Activated CD8-positive, alpha-beta T cell treated with anti-CD3 and anti-CD28 coated beads for 36 hours (primary cell): Measurements from ENCODE around the gene UBXN10. TPM values are rescaled to one million over a fixed set of nuclear protein-coding genes. Genes with fewer than 3 reads are reported as not detected.
"Not testable (repeated sequence)": the region's sequence is repeated elsewhere in the genome, so short reads cannot be mapped to it uniquely, and the experiment has no call there.

Source experiments
- ATAC-seq: fragments of 200-7000 bp; cut with Tn5 transposase; one replicate; pipeline ENCODE4 v1.10.0; 2021; ENCODE audit warnings: mild to moderate bottlenecking, moderate library complexity
- CTCF ChIA-PET: fragments of 350-600 bp; sonication (Branson Sonifier 250); formaldehyde crosslinking; loops from one replicate; lab custom pipeline; 2021; ENCODE audit warnings: antibody characterized with exemption; lab: Charles Lee
- POLR2A ChIA-PET: fragments of 350-600 bp; sonication (Branson Sonifier 250); formaldehyde crosslinking; loops from one replicate; lab custom pipeline; 2021; ENCODE audit warnings: antibody characterized with exemption; lab: Charles Lee
- DNase-seq: peaks from one replicate; pipeline ENCODE4 v3.0.0-alpha.2; 2020
- H3K27ac Mint-ChIP-seq: one replicate; pipeline ENCODE4 v1.8.0; 2021; ENCODE audit warnings: mild to moderate bottlenecking, mixed read lengths
- H3K27me3 Mint-ChIP-seq: one replicate; pipeline ENCODE4 v1.8.0; 2021; ENCODE audit warnings: mixed read lengths
- H3K36me3 Mint-ChIP-seq: one replicate; pipeline ENCODE4 v1.8.0; 2021; ENCODE audit warnings: low read depth, mixed read lengths
- H3K4me1 Mint-ChIP-seq: one replicate; pipeline ENCODE4 v1.8.0; 2021; ENCODE audit warnings: low read depth, mixed read lengths
- H3K4me3 Mint-ChIP-seq: one replicate; pipeline ENCODE4 v1.8.0; 2021; ENCODE audit warnings: mild to moderate bottlenecking, moderate library complexity, mixed read lengths
- H3K9me3 Mint-ChIP-seq: one replicate; pipeline ENCODE4 v1.8.0; 2021; ENCODE audit warnings: mixed read lengths
- CTCF ChIP-seq: fragments of 200-600 bp; IDR thresholded peaks from one replicate; pipeline ENCODE4 v1.8.0; 2022; ENCODE audit warnings: antibody characterized with exemption, mild to moderate bottlenecking
- intact Hi-C: fragments of 100-400 bp; cut with micrococcal nuclease; formaldehyde crosslinking; loops from one replicate; pipeline ENCODE4 v1.10.0; 2022
- total RNA-seq, 2 experiments: library from RNA; stranded (reverse); gene quantifications; one replicate each; pipeline ENCODE4 v1.2.3, GENCODE V29; 2021

Gene UBXN10
- total RNA-seq, 2 experiments from 2014 or later = 0.34 to 0.45 TPM

GRCh38 chr1:20212085-20212684 is 26.3 kb downstream of the UBXN10 start:
- DNase-seq (no peak), ATAC-seq (no peak)
- Mint-ChIP-seq H3K4me1 (peaks cover 19% of the 10 kb centered on the region), H3K27me3 (peaks cover 36% of the 10 kb centered on the region), H3K9me3 (no peaks in the 10 kb centered on the region), H3K27ac (no peak overlapping the region), H3K36me3 (no peaks in the 10 kb centered on the region), H3K4me3 (no peak overlapping the region)
- POLR2A ChIA-PET = interaction anchor here (0.7 to 1.5 kb wide), 2 partner anchors 35 to 51 kb away, joined by 3 read pairs; no protein-coding TSS in a partner anchor
- intact Hi-C loops = loop anchor here (2.0 kb wide), 1 partner anchor 281 kb away; no protein-coding TSS in a partner anchor
- no peak for TF ChIP-seq CTCF
- CTCF ChIA-PET = interaction anchor here (0.6 to 6.4 kb wide), 32 partner anchors 9 to 592 kb away, joined by 3 to 68 read pairs (median 4); no protein-coding TSS in a partner anchor

DNA sequence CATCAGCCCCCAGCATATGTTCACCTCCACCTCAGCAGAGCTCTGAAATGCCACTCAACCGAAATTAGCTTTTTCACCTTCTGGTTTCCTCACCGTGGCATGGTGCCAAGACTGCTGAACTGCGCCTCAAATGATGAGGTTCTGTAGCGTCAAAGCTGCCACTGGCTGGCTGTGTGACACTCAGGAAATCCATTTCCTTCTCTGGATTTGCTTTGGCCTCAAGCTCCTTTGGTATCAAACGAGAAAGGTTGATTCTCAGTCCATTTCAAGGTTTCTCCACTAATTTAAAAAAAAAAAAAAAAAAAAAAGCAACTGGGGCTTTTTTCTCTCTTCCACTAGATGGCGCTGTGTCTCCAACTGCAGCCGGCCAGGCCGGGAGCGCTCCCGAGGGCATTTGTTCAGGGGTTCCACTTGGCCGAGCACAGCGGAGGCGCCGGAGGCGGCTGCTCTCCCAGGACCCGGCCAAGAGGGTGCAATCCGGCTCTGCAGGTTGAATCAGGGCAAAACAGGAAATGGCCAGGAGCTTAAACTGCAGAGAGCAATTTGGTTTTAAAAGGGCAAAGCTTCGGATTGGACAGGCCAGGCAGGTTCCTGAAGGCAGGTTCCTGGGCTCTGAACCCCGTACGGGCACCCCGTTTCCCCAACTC is 26.9 kb downstream of the UBXN10 start:
- no peaks in the 10 kb centered on the region for H3K9me3 Mint-ChIP-seq
- peak; percentile 57 for ATAC-seq
- POLR2A ChIA-PET = interaction anchor here (0.7 to 1.5 kb wide), 2 partner anchors 34 to 50 kb away, joined by 3 read pairs; no protein-coding TSS in a partner anchor

GRCh38 chr1:20215716-20216115 is 29.8 kb downstream of the UBXN10 start:
- ChIA-PET CTCF (interaction anchor here (1.0 to 6.4 kb wide), 5 partner anchors 32 to 277 kb away, joined by 3 to 68 read pairs (median 9); no protein-coding TSS in a partner anchor), POLR2A (no interaction called here)
- Mint-ChIP-seq H3K36me3 (no peaks in the 10 kb centered on the region), H3K27ac (no peak overlapping the region), H3K4me3 (no peak overlapping the region), H3K9me3 (no peaks in the 10 kb centered on the region), H3K27me3 (peaks cover 40% of the 10 kb centered on the region), H3K4me1 (peaks cover 16% of the 10 kb centered on the region)
- intact Hi-C loops = no loop called here
- ATAC-seq (no peak), DNase-seq (no peak)
- no peak for TF ChIP-seq CTCF

More for the DNA sequence above, 26.9 kb downstream of the UBXN10 start:
- peaks cover 39% of the 10 kb centered on the region for H3K27me3 Mint-ChIP-seq
- H3K4me1 Mint-ChIP-seq = peaks cover 19% of the 10 kb centered on the region
- CTCF ChIA-PET = interaction anchor here (0.6 to 6.4 kb wide), 51 partner anchors 9 to 591 kb away, joined by 3 to 68 read pairs (median 4); partner anchors contain the start of gene OTUD3
- no peak overlapping the region for H3K27ac Mint-ChIP-seq
- intact Hi-C loops = loop anchor here (2.0 kb wide), 1 partner anchor 280 kb away; no protein-coding TSS in a partner anchor
- no peak overlapping the region for H3K4me3 Mint-ChIP-seq
- DNase-seq = peak; percentile 76
- peak; percentile 88 for TF ChIP-seq CTCF
- no peaks in the 10 kb centered on the region for H3K36me3 Mint-ChIP-seq

GRCh38 chr1:20216574-20216973 is 30.7 kb downstream of the UBXN10 start:
- intact Hi-C loops = no loop called here
- peak; percentile 31 for DNase-seq
- Mint-ChIP-seq H3K27ac (no peak overlapping the region), H3K4me3 (no peak overlapping the region), H3K27me3 (peaks cover 35% of the 10 kb centered on the region), H3K36me3 (no peaks in the 10 kb centered on the region), H3K9me3 (no peaks in the 10 kb centered on the region), H3K4me1 (peaks cover 13% of the 10 kb centered on the region)
- TF ChIP-seq CTCF = peak; percentile 52
- ATAC-seq = peak; percentile 84
- POLR2A ChIA-PET = no interaction called here
- CTCF ChIA-PET = interaction anchor here (0.7 to 3.2 kb wide), 9 partner anchors 11 to 279 kb away, joined by 3 to 13 read pairs (median 3); no protein-coding TSS in a partner anchor

- H3K9me3 Mint-ChIP-seq, H3K4me3 Mint-ChIP-seq, H3K27ac Mint-ChIP-seq, intact Hi-C loops, DNase-seq, H3K36me3 Mint-ChIP-seq, POLR2A ChIA-PET, H3K4me1 Mint-ChIP-seq, ATAC-seq: not testable (repeated sequence)
- CTCF ChIA-PET = interaction anchor here (0.7 to 2.2 kb wide), 3 partner anchors 15 to 158 kb away, joined by 3 to 8 read pairs (median 7); no protein-coding TSS in a partner anchor
- H3K27me3 Mint-ChIP-seq = peaks cover 39% of the 10 kb centered on the region
Measured at GRCh38 chr1:20219053-20219452, 33.2 kb downstream of the UBXN10 start.
